Activated CD8-positive, alpha-beta memory T cell treated with anti-CD3 and anti-CD28 coated beads for 4 hours (primary cell): ENCODE data around the gene ATP6V0C.
"Not testable (repeated sequence)": the region's sequence is repeated elsewhere in the genome, so short reads cannot be mapped to it uniquely, and the experiment has no call there.

Experiments
- DNase-seq, 2 donors: peaks; one replicate each; pipeline ENCODE4 v3.0.0-alpha.2; 2020; ENCODE audit warnings: low read depth in 2 of 2

ATP6V0C gene

DNA sequence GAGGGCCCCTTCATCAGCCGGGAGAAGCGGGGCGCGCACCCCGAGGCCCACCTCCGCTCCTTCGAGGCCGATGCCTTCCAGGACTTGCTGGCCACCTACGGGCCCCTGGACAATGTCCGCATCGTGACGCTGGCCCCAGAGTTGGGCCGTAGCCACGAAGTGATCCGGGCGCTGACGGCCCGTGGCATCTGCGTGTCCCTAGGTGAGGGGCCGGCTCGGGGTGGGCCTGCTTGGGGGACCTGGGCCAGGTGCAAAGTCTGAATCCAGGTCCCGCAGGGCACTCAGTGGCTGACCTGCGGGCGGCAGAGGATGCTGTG is 14.0 kb downstream of the ATP6V0C start:
- DNase-seq, result no peak

DNA sequence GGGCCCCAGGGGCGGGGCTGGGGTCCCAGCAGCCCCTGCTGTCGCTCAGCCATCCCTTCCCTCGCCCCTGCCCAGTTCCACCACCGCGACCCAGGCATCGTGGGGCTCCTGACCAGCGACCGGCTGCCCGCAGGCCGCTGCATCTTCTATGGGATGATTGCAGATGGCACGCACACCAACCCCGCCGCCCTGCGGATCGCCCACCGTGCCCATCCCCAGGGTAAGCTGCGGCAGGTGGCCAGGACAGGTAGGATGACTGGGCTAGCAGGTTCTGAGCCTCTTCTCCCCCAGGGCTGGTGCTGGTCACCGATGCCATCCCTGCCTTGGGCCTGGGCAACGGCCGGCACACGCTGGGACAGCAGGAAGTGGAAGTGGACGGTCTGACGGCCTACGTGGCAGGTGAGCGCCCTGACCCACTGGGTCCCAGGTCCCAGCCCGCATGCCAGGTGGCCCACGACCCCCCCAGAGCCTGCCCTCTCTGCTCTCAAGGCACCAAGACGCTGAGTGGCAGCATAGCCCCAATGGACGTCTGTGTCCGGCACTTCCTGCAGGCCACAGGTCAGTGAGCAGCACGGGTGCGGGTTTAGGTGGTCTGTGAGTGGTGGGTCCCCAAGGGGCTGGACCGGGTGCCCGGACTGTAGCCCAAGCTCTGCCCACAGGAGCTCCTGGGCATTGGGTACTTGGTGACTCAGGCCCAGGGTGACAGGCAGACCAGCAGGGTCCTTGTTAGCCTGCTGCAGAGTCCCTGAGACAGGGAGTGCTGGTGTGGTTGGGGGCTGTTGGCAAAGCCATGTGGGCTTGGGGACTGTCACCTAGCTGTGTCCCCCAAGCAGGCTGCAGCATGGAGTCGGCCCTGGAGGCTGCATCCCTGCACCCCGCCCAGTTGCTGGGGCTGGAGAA is 14.7 kb downstream of the ATP6V0C start:
- no peak for DNase-seq

DNA sequence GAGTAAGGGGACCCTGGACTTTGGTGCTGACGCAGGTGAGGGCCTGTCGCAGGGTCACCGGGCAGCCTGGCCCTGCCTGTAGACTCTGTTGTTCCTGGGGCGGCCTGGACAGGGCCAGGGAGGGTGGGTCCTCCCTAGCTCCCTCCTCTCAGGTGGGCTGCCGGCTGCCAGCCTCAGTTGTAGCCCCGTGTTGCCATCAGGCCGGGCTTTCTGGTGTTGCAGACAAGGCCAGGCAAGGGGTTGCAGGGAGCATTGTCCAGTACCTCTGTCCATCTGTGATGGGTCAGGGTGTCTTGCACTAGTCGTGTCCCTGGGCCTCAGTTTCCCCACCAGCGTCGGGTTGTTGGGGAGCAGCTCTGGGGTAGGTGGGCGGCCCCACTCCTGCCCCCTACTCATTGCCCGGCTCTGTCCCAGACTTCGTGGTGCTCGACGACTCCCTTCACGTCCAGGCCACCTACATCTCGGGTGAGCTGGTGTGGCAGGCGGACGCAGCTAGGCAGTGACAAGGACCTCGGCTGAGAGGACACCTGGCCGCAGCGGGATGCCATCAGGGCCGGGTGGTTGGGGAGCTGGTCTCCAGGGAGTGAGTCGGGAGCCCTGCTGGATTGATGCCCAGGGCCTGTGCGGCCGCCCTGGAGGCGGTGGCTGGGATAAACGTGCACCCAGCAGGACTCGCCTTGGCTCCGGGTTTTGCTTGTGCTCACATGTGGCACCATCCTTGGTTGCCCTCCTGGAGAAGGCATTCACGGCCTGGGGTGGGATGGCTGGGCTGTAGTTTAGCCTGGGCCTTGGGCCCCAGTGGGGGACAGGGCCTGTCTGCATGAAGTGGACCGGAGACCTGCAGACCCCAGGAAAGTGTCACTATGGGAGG is 15.5 kb downstream of the ATP6V0C start:
- no peak for DNase-seq

DNA sequence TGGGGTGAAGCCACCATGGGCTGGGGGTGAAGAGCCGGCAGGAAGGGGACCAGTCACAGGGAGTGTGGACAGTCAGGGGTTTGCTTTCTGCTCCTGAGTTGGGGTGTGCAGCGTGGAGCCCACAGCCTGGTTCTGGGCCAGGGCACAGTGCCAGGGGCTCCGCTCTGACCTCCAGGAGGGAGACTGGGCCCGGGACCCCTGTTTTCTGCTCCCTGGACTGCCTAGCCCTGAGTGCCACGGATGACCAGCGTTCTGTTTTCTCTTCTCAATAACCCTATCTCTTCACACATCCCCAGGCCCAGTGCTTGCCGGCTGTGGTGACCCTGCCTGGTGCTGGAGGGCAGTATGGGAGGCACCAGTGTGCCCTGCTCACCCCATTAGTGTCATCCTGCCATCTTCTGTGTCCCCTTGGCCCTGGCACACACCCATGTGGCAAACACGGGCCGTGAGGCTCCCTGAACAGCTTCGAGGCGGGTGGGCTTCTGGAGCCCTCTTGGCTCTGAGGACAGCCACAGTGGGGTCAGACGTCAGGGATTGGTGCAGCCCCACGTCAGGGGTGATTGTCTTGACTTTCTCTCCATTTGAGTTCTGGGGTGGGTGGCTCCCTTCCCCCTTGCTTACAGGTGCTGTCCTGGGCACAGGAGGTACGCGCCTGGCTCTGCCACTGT is 16.3 kb downstream of the ATP6V0C start:
- DNase-seq, result no peak

DNA sequence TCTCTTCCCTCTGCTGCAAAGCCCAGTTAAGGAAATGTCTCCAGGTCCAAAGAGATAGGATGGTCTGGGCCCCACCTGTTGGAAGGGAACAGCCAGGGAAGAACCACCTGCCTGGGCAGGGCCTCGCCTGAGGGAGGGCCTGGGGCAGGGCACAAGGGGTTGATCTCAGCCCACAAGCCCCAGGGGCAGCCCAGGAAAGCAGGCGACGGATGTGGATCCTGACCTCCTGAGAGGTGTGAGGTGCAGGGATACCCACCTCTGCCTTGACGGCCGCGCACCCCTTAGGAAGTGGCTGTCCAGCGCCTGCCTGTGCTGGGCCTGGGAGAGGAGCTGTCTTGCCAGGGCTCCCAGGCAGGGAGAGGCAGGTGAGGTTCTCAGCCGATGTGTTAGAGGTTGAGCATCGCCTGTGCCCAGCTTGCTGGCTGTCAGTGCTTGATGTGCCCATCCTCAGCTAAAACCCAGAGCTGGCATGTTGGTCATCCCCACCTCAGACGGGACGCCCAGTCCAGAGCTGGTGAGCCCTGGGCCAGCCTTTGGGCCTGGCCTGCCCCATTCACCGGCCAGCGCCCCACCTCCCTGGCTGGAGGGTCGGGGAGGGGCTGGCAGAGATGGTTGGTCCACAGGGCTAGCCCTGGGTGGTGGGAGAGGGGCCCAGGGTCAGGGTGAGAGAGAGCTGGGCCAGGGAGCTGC is 17.0 kb downstream of the ATP6V0C start:
- no peak for DNase-seq

DNA sequence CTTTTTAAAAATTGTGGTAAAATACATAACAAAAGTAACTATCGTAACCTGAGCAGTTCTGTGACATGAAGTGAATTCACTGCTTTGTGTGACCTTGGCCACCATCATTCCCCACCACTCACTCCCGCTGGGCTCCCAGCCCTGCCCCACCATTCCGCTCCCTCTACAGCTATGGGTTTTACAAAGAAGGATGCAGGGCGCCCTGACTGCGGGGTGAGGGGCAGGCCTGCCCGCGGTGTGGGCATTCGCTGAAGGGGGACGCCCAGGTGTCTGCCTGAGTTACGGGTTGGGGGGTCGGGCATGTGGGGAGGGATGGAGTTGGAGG is 17.6 kb downstream of the ATP6V0C start, which contains the start of gene CEMP1:
TSS of gene CEMP1 (minus strand) at position 38 of the 325 bp plus-strand sequence. CDS start 335 bp downstream, outside the sequence.
- no peak for DNase-seq

DNA sequence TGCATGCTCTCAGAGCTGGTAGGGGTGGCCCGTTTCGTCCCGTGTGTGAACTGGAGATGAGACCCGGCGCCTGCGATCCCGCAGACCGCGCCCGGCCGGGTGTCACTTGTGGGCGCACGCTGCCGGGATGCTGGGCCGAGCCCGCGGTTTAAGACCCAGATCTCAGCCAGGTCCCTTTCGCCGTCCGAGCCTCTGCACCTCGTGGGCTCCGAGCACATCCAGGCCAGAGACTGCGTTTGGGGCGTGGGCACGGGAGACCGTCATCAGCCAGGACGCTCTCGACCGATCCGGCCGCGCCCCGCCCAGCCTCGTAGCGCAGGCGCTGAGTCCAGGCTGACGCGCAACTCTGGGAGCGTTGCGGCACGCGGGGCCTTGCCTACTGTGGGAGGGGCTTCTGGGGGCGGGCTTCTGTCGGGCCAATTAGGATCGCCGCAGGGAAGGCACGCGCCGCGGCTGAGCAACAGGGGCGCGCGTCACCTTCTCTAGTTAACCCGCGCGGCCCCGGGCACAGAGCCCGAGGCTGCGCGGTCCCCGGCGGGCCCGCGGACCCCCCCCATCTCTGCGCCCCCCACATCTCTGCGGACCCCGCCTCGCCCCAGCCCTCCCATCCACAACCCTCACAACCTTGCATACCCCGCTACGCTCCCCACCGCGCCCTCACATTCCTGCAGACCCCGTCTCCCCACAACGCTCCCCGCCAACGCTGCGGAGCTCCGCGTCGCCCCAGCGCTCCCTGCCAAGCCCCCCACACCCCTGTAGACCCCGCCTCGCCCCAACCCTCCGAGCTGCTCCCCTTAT is 18.1 kb downstream of the ATP6V0C start:
- DNase-seq, result peak; percentile 92 to 94

GRCh38 chr16:2532494-2533141 is 18.9 kb downstream of the ATP6V0C start:
- DNase-seq, result peak in 1 of 2 donors; percentile 38

DNA sequence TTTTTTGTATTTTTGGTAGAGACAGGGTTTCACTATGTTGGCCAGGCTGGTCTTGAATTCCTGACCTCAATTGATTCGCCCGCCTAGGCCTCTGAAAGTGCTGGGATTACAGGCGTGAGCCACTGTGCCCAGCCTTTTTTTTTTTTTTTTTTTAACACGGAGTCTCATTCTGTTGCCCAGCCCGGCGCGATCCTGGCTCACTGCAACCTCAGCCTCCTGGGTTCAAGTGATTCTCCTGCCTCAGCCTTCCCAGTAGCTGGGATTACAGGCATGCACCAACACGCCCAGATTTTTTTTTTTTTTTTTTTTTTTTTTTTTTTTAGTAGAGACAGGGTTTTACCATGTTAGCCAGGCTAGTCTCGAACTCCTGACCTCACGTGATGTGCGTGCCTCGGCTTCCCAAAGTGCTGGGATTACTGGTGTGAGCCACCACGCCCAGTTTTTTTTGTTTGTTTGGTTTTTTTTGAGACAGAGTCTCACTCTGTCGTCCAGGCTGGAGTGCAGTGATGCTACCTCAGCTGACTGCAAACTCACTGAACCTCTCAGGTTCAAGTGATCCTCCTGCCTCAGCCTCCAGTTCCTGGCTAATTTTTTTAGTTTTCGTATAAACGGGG is 19.5 kb downstream of the ATP6V0C start:
- DNase-seq, result not testable (repeated sequence)

DNA sequence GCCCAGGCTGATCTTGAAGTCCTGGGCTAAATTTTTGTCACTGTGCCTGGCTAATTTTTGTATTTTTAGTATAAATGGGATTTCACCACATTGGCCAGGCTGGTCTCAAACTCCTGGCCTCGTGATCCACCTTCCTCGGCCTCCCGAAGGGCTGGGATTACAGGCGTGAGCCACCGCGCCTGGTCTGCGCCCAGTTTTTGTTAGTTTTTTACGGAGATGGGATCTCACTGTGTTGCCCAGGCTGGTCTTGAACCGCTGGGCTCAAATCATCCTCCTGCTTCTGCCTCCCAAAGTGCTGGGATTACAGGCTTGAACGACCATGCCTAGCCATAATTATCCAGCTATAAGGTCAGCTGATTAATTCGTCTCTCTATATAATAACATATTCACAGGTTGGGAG is 20.2 kb downstream of the ATP6V0C start:
- no peak for DNase-seq

DNA sequence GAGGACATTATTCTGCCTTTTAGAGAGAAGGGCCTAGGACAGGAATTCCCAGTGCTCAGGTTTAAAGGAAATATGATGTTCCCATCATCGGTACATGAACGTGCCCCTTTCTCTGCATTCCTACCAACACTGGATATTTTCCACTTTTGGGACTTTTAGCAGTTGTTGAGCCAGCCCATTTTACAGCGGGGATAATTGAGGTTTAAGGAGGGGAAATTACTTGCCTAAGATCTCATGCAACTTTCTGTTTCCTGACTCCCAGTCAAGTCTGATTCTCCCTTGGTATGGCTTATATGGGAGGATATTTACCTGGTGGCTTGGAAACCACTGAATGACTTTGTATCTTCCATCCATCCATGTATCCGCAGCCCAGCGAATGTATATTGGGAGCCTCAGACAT is 20.6 kb downstream of the ATP6V0C start:
- not testable (repeated sequence) for DNase-seq

DNA sequence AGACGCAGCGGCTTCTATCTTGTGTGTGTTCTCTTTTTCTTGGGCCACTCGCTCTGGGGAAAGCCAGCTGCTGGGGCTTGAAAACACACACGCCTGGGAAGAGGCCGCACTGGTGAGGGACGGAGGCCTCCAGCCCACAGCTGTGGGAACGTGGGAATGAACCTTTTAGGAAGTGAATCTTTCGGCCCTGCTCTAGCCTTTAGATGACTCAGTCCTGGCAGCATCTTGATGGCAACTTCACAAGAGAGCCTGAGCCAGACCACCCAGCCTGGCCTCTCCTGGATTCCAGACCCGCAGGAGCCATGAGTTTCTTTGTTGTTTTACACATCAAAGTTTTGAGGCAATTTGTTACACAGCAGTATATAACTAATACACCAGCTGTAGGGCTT is 21.9 kb downstream of the ATP6V0C start:
- DNase-seq, result no peak

GRCh38 chr16:2537451-2538379 is 24.0 kb downstream of the ATP6V0C start, which contains the start of gene PDPK1:
Gene PDPK1, plus strand, starts transcription at chr16:2538021. Its CDS starts 92 bp downstream, at chr16:2538113.
- peak; percentile 84 to 90 for DNase-seq

- DNase-seq, result not testable (repeated sequence)
These were observed 25.6 kb downstream of the ATP6V0C start for GRCh38 chr16:2539192-2539844.

- not testable (repeated sequence) for DNase-seq
These were observed 26.2 kb downstream of the ATP6V0C start for GRCh38 chr16:2539845-2540458.

DNA sequence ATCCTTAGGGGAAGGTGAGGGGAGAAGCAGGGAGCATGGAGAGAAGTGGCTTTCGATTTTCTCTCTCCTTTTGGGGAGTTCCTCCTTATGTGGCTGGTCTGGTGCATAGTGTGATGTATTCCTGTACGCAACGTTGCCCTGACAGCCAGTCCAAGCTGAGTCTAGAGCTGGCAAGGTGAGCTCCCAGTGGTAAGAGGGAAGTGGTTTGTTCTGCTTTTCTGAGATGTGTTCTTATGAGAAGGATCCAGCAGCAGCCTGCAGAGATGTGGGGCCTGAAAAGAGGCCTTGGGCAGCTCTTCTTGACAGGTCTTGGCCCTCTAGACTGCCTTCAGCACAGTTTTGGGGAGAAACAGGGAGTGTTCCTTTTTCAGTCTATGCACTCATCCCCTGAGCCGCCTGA is 27.2 kb downstream of the ATP6V0C start:
- not testable (repeated sequence) for DNase-seq

- not testable (repeated sequence) for DNase-seq
These were observed 27.7 kb downstream of the ATP6V0C start for GRCh38 chr16:2541409-2541808.

- DNase-seq, result not testable (repeated sequence)
These were observed 30.0 kb downstream of the ATP6V0C start for GRCh38 chr16:2543771-2544170.
